Neural cell (in vitro differentiated cells): ENCODE results near the gene PRKCZ. TPM values are rescaled to one million over a fixed set of nuclear protein-coding genes. Genes with fewer than 3 reads are reported as not detected.

Source experiments
- H2AFZ ChIP-seq: fragments of 200-600, 300-800 bp; sonication (generic), shearing (Covaris generic); 2 replicates; pipeline ENCODE4 v1.6.0; 2014; ENCODE audit warnings: low read depth, mild to moderate bottlenecking, antibody characterized with exemption, low read length, moderate library complexity
- H3F3A ChIP-seq: fragments of 200-600 bp; shearing (Covaris generic); 2 replicates; pipeline ENCODE4 v1.6.1; 2016; ENCODE audit warnings: mild to moderate bottlenecking, moderate library complexity, mixed read lengths, antibody characterized with exemption, low read length; ENCODE audit not compliant: insufficient read depth, poor library complexity, severe bottlenecking
- H3K27ac ChIP-seq: fragments of 200-600, 300-800 bp; sonication (generic), shearing (Covaris generic); 2 replicates; pipeline ENCODE4 v1.5.1; 2014; ENCODE audit warnings: mild to moderate bottlenecking, low read length, moderate library complexity
- H3K27me3 ChIP-seq: fragments of 300-800, 200-600 bp; sonication (generic), shearing (Covaris generic); 2 replicates; pipeline ENCODE4 v1.6.0; 2014; ENCODE audit warnings: mild to moderate bottlenecking, low read depth, low read length, moderate library complexity; ENCODE audit not compliant: insufficient read depth
- H3K36me3 ChIP-seq: fragments of 300-800, 200-600 bp; sonication (generic), shearing (Covaris generic); 2 replicates; pipeline ENCODE4 v1.5.1; 2014; ENCODE audit warnings: mild to moderate bottlenecking, antibody characterized with exemption, low read length, moderate library complexity; ENCODE audit not compliant: insufficient read depth
- H3K4me2 ChIP-seq: fragments of 300-800, 200-600 bp; sonication (generic), shearing (Covaris generic); 2 replicates; pipeline ENCODE4 v1.6.0; 2014; ENCODE audit warnings: mild to moderate bottlenecking, low read length
- H3K4me3 ChIP-seq: fragments of 300-800, 200-600 bp; sonication (generic), shearing (Covaris generic); 2 replicates; pipeline ENCODE4 v1.5.1; 2014; ENCODE audit warnings: mild to moderate bottlenecking, low read length, moderate library complexity
- H3K79me2 ChIP-seq: fragments of 200-600 bp; shearing (Covaris generic); replicated peaks from 2 replicates; pipeline ENCODE4 v1.6.0; 2014; ENCODE audit warnings: mild to moderate bottlenecking, low read length, moderate library complexity; ENCODE audit not compliant: insufficient read depth
- H3K9ac ChIP-seq: fragments of 300-800, 200-600 bp; sonication (generic), shearing (Covaris generic); 2 replicates; pipeline ENCODE4 v1.6.1; 2016; ENCODE audit warnings: mild to moderate bottlenecking, low read length, mixed read lengths
- H3K9me2 ChIP-seq: fragments of 200-600 bp; shearing (Covaris generic); 2 replicates; pipeline ENCODE4 v1.6.1; 2016; ENCODE audit warnings: mild to moderate bottlenecking, low read length, mixed read lengths; ENCODE audit not compliant: insufficient read depth
- H3K9me3 ChIP-seq: fragments of 200-600, 300-800 bp; sonication (generic), shearing (Covaris generic); 2 replicates; pipeline ENCODE4 v1.6.1; 2016; ENCODE audit warnings: mild to moderate bottlenecking, mixed run types, low read length, moderate library complexity, mixed read lengths
- H4K20me1 ChIP-seq: fragments of 200-600 bp; shearing (Covaris generic); 2 replicates; pipeline ENCODE4 v1.6.1; 2016; ENCODE audit warnings: mild to moderate bottlenecking, mixed run types; ENCODE audit not compliant: insufficient read depth
- EP300 ChIP-seq: fragments of 450-650 bp; conservative IDR thresholded peaks from 2 replicates; pipeline ENCODE4 v1.6.1; 2014; ENCODE audit warnings: antibody characterized with exemption, mild to moderate bottlenecking, moderate library complexity; ENCODE audit not compliant: poor library complexity, severe bottlenecking
- EZH2 ChIP-seq: fragments of 200-600, 300-800 bp; shearing (Covaris generic), sonication (generic); IDR thresholded peaks from 2 replicates; pipeline ENCODE4 v1.6.1; 2014; ENCODE audit warnings: antibody characterized with exemption, low read length, borderline replicate concordance, mild to moderate bottlenecking; ENCODE audit not compliant: insufficient read depth, poor library complexity, severe bottlenecking
- MXI1 ChIP-seq: fragments of 450-650 bp; conservative IDR thresholded peaks from 2 replicates; pipeline ENCODE4 v1.6.1; 2014; ENCODE audit warnings: antibody characterized with exemption, mild to moderate bottlenecking; ENCODE audit not compliant: poor library complexity, severe bottlenecking
- POLR2AphosphoS5 ChIP-seq: IDR thresholded peaks from 2 replicates; pipeline ENCODE4 v1.6.1; 2012
- RAD21 ChIP-seq: fragments of 450-650 bp; conservative IDR thresholded peaks from 2 replicates; pipeline ENCODE4 v1.6.1; 2014; ENCODE audit warnings: antibody characterized with exemption, mild to moderate bottlenecking, moderate library complexity
- SMC3 ChIP-seq: fragments of 450-650 bp; conservative IDR thresholded peaks from 2 replicates; pipeline ENCODE4 v1.6.1; 2014; ENCODE audit warnings: antibody characterized with exemption, mild to moderate bottlenecking, moderate library complexity; ENCODE audit not compliant: poor library complexity
- TAF1 ChIP-seq: IDR thresholded peaks from 2 replicates; pipeline ENCODE4 v1.6.1; 2012; ENCODE audit warnings: low read depth
- polyA plus RNA-seq: library from polyadenylated mRNA; depleted of rRNA; stranded (reverse); fragments of >200 nt; gene quantifications from 2 replicates; pipeline ENCODE4 v1.2.3, GENCODE V29; 2014
- TF ChIP-seq, protein P1 (sequence below): IDR thresholded peaks from 2 replicates; pipeline ENCODE4 v1.6.1; 2012; ENCODE audit warnings: borderline replicate concordance
- TF ChIP-seq, protein P2 (sequence below): fragments of 450-650 bp; IDR thresholded peaks from 2 replicates; pipeline ENCODE4 v1.5.1; 2014; ENCODE audit warnings: antibody characterized with exemption, mild to moderate bottlenecking, moderate library complexity; ENCODE audit not compliant: poor library complexity, severe bottlenecking

The PRKCZ gene
- polyA plus RNA-seq, 1 donor from 2014 or later, result 54.9 TPM

DNA sequence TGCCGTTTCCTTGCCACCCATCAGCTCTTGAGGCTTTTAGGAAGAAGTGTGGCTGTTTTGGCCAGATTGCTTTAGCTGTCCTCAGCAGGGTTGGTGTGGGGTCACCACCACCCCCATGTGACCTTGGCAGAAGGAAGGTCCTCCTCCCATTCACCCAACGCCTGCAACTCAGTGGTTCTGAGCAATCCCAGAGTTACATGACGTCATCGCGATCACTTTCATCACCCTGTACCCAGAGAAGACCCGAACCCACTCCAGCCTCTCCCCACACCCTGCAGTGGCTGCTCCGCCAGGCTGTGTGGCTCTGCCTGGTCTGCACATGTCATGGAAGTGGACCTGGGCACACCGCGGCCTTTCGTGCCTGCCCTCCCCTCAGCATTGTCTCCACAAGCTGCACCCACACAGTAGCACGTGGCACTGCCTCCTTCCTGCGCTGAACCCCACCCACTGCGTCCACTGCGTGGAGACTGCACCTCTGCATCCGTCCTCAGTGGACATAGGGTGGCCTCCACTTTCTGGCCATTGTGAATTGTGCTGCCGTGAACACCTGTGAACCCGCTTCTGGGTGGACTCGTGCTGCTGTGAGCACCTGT is 127.8 kb downstream of the PRKCZ start:
- no peak for TF ChIP-seq TAF1
- TF ChIP-seq, protein P1, sequence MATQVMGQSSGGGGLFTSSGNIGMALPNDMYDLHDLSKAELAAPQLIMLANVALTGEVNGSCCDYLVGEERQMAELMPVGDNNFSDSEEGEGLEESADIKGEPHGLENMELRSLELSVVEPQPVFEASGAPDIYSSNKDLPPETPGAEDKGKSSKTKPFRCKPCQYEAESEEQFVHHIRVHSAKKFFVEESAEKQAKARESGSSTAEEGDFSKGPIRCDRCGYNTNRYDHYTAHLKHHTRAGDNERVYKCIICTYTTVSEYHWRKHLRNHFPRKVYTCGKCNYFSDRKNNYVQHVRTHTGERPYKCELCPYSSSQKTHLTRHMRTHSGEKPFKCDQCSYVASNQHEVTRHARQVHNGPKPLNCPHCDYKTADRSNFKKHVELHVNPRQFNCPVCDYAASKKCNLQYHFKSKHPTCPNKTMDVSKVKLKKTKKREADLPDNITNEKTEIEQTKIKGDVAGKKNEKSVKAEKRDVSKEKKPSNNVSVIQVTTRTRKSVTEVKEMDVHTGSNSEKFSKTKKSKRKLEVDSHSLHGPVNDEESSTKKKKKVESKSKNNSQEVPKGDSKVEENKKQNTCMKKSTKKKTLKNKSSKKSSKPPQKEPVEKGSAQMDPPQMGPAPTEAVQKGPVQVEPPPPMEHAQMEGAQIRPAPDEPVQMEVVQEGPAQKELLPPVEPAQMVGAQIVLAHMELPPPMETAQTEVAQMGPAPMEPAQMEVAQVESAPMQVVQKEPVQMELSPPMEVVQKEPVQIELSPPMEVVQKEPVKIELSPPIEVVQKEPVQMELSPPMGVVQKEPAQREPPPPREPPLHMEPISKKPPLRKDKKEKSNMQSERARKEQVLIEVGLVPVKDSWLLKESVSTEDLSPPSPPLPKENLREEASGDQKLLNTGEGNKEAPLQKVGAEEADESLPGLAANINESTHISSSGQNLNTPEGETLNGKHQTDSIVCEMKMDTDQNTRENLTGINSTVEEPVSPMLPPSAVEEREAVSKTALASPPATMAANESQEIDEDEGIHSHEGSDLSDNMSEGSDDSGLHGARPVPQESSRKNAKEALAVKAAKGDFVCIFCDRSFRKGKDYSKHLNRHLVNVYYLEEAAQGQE, result no peak
- no peak for TF ChIP-seq MXI1
- TF ChIP-seq, protein P2, sequence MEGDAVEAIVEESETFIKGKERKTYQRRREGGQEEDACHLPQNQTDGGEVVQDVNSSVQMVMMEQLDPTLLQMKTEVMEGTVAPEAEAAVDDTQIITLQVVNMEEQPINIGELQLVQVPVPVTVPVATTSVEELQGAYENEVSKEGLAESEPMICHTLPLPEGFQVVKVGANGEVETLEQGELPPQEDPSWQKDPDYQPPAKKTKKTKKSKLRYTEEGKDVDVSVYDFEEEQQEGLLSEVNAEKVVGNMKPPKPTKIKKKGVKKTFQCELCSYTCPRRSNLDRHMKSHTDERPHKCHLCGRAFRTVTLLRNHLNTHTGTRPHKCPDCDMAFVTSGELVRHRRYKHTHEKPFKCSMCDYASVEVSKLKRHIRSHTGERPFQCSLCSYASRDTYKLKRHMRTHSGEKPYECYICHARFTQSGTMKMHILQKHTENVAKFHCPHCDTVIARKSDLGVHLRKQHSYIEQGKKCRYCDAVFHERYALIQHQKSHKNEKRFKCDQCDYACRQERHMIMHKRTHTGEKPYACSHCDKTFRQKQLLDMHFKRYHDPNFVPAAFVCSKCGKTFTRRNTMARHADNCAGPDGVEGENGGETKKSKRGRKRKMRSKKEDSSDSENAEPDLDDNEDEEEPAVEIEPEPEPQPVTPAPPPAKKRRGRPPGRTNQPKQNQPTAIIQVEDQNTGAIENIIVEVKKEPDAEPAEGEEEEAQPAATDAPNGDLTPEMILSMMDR, result no peak
- TF ChIP-seq SMC3, result no peak
- no peak for TF ChIP-seq POLR2AphosphoS5
- TF ChIP-seq EZH2, result no peak
- no peak for TF ChIP-seq EP300
- no peak for TF ChIP-seq RAD21
- Histone ChIP-seq H3F3A (no peaks in the 10 kb centered on the region), H4K20me1 (no peaks in the 10 kb centered on the region), H3K27ac (no peak overlapping the region), H3K9me2 (no peaks in the 10 kb centered on the region), H3K4me2 (no peak overlapping the region), H3K36me3 (no peaks in the 10 kb centered on the region), H3K9me3 (no peaks in the 10 kb centered on the region), H3K9ac (no peak overlapping the region), H3K79me2 (no peaks in the 10 kb centered on the region), H2AFZ (no peak overlapping the region), H3K4me3 (no peak overlapping the region), H3K27me3 (no peaks in the 10 kb centered on the region)

DNA sequence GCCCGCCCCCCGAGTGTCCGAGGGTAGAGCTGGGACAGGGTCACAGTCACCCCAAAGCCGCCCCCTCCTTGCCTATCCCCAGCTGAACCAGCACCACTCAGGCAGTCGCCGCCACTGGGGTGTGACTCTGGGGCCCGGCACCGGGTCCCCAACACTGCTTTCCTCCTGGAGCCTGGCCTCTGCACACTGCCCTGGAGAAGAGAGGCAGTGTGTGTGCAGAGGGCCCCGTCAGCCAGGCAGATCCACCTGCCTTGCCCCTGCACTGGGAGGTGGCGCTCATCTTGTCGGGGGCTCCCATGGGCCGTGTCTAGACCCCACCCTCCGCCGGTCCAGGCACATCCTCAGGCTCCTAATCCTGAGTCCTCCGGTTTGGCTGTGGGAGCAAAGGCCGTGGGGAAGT is 128.7 kb downstream of the PRKCZ start:
- Histone ChIP-seq H2AFZ (no peak overlapping the region), H4K20me1 (no peaks in the 10 kb centered on the region), H3K9me3 (no peaks in the 10 kb centered on the region), H3K4me2 (no peak overlapping the region), H3K9ac (no peak overlapping the region), H3K79me2 (no peaks in the 10 kb centered on the region), H3K9me2 (no peaks in the 10 kb centered on the region), H3K4me3 (no peak overlapping the region), H3K27me3 (no peaks in the 10 kb centered on the region), H3K27ac (no peak overlapping the region), H3F3A (no peaks in the 10 kb centered on the region), H3K36me3 (no peaks in the 10 kb centered on the region)
- TF ChIP-seq, protein P2, result no peak
- TF ChIP-seq, protein P1, result no peak
- TF ChIP-seq TAF1 (no peak), EP300 (no peak), EZH2 (no peak), SMC3 (no peak), RAD21 (no peak), POLR2AphosphoS5 (no peak), MXI1 (no peak)
